MM.1S (cell line): Measurements from ENCODE around the gene SPAG17.

Source experiments
- DNase-seq: peaks from one replicate; pipeline ENCODE4 v3.0.0-alpha.2; 2015
- H2AFZ ChIP-seq: fragments of 300-600 bp; sonication (generic); 2 replicates; pipeline ENCODE4 v1.6.0; 2016; ENCODE audit warnings: antibody characterized with exemption, low read length
- H3F3A ChIP-seq: fragments of 300-600 bp; sonication (generic); 2 replicates; pipeline ENCODE4 v1.6.1; 2016; ENCODE audit warnings: mild to moderate bottlenecking, antibody characterized with exemption, low read length, moderate library complexity, mixed read lengths; ENCODE audit not compliant: insufficient read depth
- H3K27ac ChIP-seq: fragments of 300-600 bp; sonication (generic); 2 replicates; pipeline ENCODE4 v1.5.1; 2016; ENCODE audit warnings: mild to moderate bottlenecking, low read length
- H3K27me3 ChIP-seq: fragments of 300-600 bp; sonication (generic); replicated peaks from 2 replicates; pipeline ENCODE4 v1.6.0; 2016; ENCODE audit warnings: low read length; ENCODE audit not compliant: insufficient read depth
- H3K36me3 ChIP-seq: fragments of 300-600 bp; sonication (generic); replicated peaks from 2 replicates; pipeline ENCODE4 v1.6.1; 2016; ENCODE audit warnings: mild to moderate bottlenecking, low read length, mixed read lengths; ENCODE audit not compliant: insufficient read depth
- H3K4me1 ChIP-seq: fragments of 300-600 bp; sonication (generic); 2 replicates; pipeline ENCODE4 v1.6.1; 2016; ENCODE audit warnings: low read length, mixed read lengths
- H3K4me2 ChIP-seq: fragments of 300-600 bp; sonication (generic); 2 replicates; pipeline ENCODE4 v1.6.0; 2016; ENCODE audit warnings: low read depth, low read length
- H3K4me3 ChIP-seq: fragments of 300-600 bp; sonication (generic); 2 replicates; pipeline ENCODE4 v1.5.1; 2016; ENCODE audit warnings: low read length, mixed read lengths
- H3K79me2 ChIP-seq: fragments of 300-600 bp; sonication (generic); 2 replicates; pipeline ENCODE4 v1.6.1; 2016; ENCODE audit warnings: mixed run types, low read length, mixed read lengths
- H3K9ac ChIP-seq: fragments of 300-600 bp; sonication (generic); 2 replicates; pipeline ENCODE4 v1.6.1; 2016; ENCODE audit warnings: low read length, mixed read lengths
- H3K9me2 ChIP-seq: fragments of 300-600 bp; sonication (generic); replicated peaks from 2 replicates; pipeline ENCODE4 v1.6.1; 2016; ENCODE audit warnings: mild to moderate bottlenecking, low read length, mixed read lengths; ENCODE audit not compliant: insufficient read depth
- H3K9me3 ChIP-seq: fragments of 300-600 bp; sonication (generic); replicated peaks from 2 replicates; pipeline ENCODE4 v1.6.1; 2016; ENCODE audit warnings: mild to moderate bottlenecking, low read length, mixed read lengths; ENCODE audit not compliant: insufficient read depth
- H4K20me1 ChIP-seq: fragments of 300-600 bp; sonication (generic); 2 replicates; pipeline ENCODE4 v1.6.1; 2016; ENCODE audit warnings: mild to moderate bottlenecking, low read length, moderate library complexity, mixed read lengths; ENCODE audit not compliant: insufficient read depth
- EZH2 ChIP-seq: fragments of 300-600 bp; sonication (generic); optimal IDR thresholded peaks from 2 replicates; pipeline ENCODE3; 2017; ENCODE audit warnings: low read depth, mild to moderate bottlenecking, antibody characterized with exemption, low read length, mixed read lengths
- EZH2phosphoT487 ChIP-seq: fragments of 300-600 bp; sonication (generic); IDR thresholded peaks from 2 replicates; pipeline ENCODE4 v1.6.1; 2018; ENCODE audit warnings: antibody characterized with exemption, low read length
- TF ChIP-seq, protein P1 (sequence below): fragments of 300-600 bp; sonication (generic); IDR thresholded peaks from 2 replicates; pipeline ENCODE4 v1.5.1; 2016; ENCODE audit warnings: antibody characterized with exemption, low read length, mixed read lengths

Gene SPAG17

DNA sequence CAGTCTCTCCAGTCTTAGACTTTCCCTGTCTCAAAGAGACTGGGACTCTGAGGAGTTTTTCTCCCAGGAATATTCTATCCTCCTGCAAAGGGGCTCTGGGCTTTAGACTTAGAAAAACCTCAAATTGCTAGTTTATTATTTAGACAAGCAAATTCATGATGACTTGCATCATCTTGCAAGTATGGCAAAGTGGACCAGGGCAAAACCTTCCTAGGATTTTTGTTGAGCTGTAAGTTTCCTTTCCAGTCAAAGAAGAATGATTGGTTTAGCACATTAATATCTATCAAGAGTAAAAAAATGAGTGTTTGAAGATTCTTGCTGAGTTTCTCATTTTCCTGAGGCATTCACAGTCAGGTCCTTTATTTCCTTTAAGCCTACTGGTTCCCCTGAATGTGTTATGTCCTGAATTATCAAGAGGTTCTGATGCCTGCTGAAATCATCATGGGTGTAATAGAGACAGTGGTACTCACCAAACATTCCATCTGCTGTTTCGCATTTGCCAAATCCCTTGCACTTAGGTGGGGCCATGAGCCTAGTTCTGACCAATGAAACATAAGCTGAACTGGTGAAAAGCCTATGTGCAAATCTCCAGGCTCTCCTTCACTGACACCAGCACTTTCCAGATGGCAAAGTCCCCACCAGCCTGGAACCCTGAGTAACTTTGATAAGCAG lies 25.2 kb upstream of the SPAG17 start:
- Histone ChIP-seq H3K27ac (no peak overlapping the region), H4K20me1 (no peaks in the 10 kb centered on the region), H3K36me3 (no peaks in the 10 kb centered on the region), H3K4me1 (no peaks in the 10 kb centered on the region), H2AFZ (no peak overlapping the region), H3K27me3 (no peaks in the 10 kb centered on the region), H3K9me3 (no peaks in the 10 kb centered on the region), H3K4me3 (no peak overlapping the region), H3K79me2 (no peaks in the 10 kb centered on the region), H3F3A (no peaks in the 10 kb centered on the region), H3K9ac (no peak overlapping the region), H3K4me2 (no peak overlapping the region), H3K9me2 (no peaks in the 10 kb centered on the region)
- TF ChIP-seq, protein P1, sequence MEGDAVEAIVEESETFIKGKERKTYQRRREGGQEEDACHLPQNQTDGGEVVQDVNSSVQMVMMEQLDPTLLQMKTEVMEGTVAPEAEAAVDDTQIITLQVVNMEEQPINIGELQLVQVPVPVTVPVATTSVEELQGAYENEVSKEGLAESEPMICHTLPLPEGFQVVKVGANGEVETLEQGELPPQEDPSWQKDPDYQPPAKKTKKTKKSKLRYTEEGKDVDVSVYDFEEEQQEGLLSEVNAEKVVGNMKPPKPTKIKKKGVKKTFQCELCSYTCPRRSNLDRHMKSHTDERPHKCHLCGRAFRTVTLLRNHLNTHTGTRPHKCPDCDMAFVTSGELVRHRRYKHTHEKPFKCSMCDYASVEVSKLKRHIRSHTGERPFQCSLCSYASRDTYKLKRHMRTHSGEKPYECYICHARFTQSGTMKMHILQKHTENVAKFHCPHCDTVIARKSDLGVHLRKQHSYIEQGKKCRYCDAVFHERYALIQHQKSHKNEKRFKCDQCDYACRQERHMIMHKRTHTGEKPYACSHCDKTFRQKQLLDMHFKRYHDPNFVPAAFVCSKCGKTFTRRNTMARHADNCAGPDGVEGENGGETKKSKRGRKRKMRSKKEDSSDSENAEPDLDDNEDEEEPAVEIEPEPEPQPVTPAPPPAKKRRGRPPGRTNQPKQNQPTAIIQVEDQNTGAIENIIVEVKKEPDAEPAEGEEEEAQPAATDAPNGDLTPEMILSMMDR, result no peak
- no peak for TF ChIP-seq EZH2phosphoT487
- no peak for DNase-seq

DNA sequence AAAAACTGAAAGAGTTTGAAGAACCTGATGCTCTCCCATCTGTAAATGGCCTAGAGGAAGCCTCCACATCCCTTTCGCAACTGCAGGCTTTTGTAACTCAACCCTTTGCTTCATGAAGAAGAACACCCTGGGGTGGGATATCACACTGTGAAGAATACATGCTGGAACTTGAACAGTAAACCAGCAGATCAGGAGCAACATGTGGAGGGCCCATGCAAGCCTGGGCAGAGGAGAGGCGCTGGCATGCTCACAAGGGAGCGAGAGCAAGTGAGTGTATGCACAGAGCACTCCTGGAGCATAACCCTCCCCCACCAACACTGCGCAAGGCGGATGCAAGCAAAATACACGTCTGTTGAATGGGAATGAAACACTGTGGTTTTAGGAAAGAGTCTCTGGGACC lies 24.6 kb upstream of the SPAG17 start:
- H3K4me2 ChIP-seq, result no peak overlapping the region
- H3K4me3 ChIP-seq, result no peak overlapping the region
- H3K79me2 ChIP-seq, result no peaks in the 10 kb centered on the region
- H3K36me3 ChIP-seq, result no peaks in the 10 kb centered on the region
- no peak overlapping the region for H3K9ac ChIP-seq
- TF ChIP-seq EZH2, result no peak
- TF ChIP-seq, protein P1, result no peak
- TF ChIP-seq EZH2phosphoT487, result no peak
- H3K27ac ChIP-seq, result no peak overlapping the region
- no peaks in the 10 kb centered on the region for H3K27me3 ChIP-seq
- no peaks in the 10 kb centered on the region for H4K20me1 ChIP-seq
- no peaks in the 10 kb centered on the region for H3K9me2 ChIP-seq
- no peak for DNase-seq
- H3F3A ChIP-seq, result no peaks in the 10 kb centered on the region
- H3K9me3 ChIP-seq, result no peaks in the 10 kb centered on the region
- no peak overlapping the region for H2AFZ ChIP-seq
- no peaks in the 10 kb centered on the region for H3K4me1 ChIP-seq

DNA sequence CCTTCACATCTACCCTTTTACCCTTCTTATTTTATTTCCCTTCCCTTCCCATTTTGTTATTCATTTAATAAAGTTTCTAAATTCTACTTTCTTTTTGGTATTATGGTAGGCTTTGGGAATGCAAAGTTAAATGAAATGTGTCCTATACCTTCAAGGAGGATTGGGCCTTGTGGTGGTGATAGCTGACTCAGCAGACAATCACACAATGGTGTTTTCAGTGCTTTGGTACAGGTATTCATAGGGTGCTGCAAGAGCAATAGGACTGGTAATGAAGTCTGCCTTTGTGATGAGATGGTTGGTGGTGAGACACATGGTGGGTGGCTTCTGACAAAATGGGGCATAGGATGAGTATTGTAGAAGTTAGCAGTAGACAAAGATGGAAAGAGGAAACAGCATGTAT lies 21.9 kb upstream of the SPAG17 start:
- Histone ChIP-seq H3K4me1 (peaks cover 2% of the 10 kb centered on the region; the same call in 1 of the 2 replicates), H4K20me1 (no peaks in the 10 kb centered on the region), H3F3A (no peaks in the 10 kb centered on the region), H3K9ac (no peak overlapping the region), H3K4me3 (no peak overlapping the region), H3K36me3 (no peaks in the 10 kb centered on the region), H2AFZ (no peak overlapping the region), H3K4me2 (no peak overlapping the region), H3K79me2 (no peaks in the 10 kb centered on the region), H3K27me3 (no peaks in the 10 kb centered on the region), H3K9me3 (no peaks in the 10 kb centered on the region), H3K9me2 (no peaks in the 10 kb centered on the region), H3K27ac (no peak overlapping the region)
- no peak for DNase-seq
- no peak for TF ChIP-seq EZH2phosphoT487
- TF ChIP-seq EZH2, result no peak
- TF ChIP-seq, protein P1, result no peak
